ENCODE data around the gene C9orf57. TPM values are rescaled to one million over a fixed set of nuclear protein-coding genes. Genes with fewer than 3 reads are reported as not detected.

C9orf57 gene
- total RNA-seq, 1 donor from 2014 or later: not detected

DNA sequence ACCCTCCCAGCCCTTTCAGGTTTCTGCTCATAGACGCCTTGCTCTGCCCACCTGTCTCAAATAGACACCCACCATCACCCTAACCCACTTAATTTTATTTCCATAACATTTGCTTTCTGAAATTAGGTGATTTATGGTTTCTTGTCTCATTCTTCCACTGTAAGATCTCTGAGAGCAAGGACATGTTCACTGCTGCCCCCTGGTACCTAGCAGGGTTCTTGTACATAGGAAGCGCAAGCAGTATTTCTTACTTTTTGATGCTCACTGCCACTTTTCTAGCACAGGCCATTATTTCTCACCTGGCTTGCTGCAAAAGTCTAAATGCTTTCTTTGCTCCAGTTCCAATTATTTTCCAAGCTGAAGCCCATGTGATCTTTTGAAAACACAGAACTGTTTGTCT, 16.8 kb downstream of the C9orf57 start:
- Histone ChIP-seq H3K4me1 (peaks cover 10% of the 10 kb centered on the region), H3K4me3 (no peak overlapping the region), H3K36me3 (no peaks in the 10 kb centered on the region), H3K27me3 (ENCODE audit: low read depth) (no peaks in the 10 kb centered on the region), H3K9me3 (no peaks in the 10 kb centered on the region), H3K27ac (no peak overlapping the region)
- TF ChIP-seq, protein P1, sequence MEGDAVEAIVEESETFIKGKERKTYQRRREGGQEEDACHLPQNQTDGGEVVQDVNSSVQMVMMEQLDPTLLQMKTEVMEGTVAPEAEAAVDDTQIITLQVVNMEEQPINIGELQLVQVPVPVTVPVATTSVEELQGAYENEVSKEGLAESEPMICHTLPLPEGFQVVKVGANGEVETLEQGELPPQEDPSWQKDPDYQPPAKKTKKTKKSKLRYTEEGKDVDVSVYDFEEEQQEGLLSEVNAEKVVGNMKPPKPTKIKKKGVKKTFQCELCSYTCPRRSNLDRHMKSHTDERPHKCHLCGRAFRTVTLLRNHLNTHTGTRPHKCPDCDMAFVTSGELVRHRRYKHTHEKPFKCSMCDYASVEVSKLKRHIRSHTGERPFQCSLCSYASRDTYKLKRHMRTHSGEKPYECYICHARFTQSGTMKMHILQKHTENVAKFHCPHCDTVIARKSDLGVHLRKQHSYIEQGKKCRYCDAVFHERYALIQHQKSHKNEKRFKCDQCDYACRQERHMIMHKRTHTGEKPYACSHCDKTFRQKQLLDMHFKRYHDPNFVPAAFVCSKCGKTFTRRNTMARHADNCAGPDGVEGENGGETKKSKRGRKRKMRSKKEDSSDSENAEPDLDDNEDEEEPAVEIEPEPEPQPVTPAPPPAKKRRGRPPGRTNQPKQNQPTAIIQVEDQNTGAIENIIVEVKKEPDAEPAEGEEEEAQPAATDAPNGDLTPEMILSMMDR (IDR thresholded peaks at IDR 0.05): no peak
- intact Hi-C loops (cut with DNase I): no loop called here
- ATAC-seq: no peak
- DNase-seq: no peak

DNA sequence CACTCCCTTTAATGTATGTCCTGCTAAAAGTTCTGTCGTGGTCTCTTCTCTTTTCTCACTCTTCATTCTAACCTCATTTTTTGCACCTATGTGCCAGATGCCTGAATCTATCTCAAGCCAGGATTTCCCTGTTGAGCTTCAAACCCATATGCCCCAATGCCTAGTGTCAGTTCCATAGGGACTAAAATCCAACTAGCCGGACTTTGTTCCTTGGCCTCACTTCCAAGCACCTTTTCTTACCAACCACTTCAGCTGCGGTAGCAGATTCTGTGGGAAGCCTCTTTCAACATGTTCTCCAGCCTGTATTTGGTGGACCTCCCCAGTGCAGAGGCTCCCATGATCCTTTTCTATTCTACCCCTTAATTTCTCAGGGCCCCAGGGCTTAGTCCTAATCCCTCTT, 17.5 kb downstream of the C9orf57 start:
- no peak for DNase-seq
- no peaks in the 10 kb centered on the region for H3K9me3 ChIP-seq
- H3K4me1 ChIP-seq: peaks cover 10% of the 10 kb centered on the region
- no peak overlapping the region for H3K4me3 ChIP-seq
- ATAC-seq: no peak
- TF ChIP-seq, protein P1 (IDR thresholded peaks at IDR 0.05): no peak
- intact Hi-C loops (cut with DNase I): no loop called here
- H3K27me3 ChIP-seq (ENCODE audit: low read depth): no peaks in the 10 kb centered on the region
- no peak overlapping the region for H3K27ac ChIP-seq
- H3K36me3 ChIP-seq: no peaks in the 10 kb centered on the region

GRCh38 chr9:72041775-72042194, 18.6 kb downstream of the C9orf57 start:
- Histone ChIP-seq H3K4me3 (no peak overlapping the region), H3K27ac (no peak overlapping the region)

DNA sequence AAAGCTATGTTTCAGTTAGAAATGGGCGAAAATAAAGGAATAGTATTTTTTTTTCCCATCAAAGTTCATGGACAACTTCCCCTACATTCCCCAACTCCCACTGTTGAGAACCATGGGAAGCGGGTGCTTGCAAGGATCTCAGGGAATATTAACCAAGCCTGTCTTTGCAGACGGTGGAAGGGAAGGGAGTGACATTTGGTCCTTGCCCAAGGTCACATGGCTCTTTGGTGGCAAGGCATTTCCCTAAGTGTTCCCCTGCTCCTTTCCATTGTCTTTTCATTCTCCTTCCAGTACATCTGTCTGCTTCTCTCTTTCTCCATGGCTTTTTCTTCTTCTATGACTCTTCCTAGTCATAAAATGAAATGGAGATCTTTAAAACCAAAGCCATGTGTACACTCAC, 19.0 kb downstream of the C9orf57 start:
- ATAC-seq (no peak), DNase-seq (no peak)
- Histone ChIP-seq H3K4me1 (peaks cover 10% of the 10 kb centered on the region), H3K4me3 (no peak overlapping the region), H3K36me3 (no peaks in the 10 kb centered on the region), H3K27ac (no peak overlapping the region), H3K9me3 (no peaks in the 10 kb centered on the region), H3K27me3 (ENCODE audit: low read depth) (no peaks in the 10 kb centered on the region)
- intact Hi-C loops (cut with DNase I): no loop called here
- TF ChIP-seq, protein P1 (IDR thresholded peaks at IDR 0.05): no peak

More at GRCh38 chr9:72041775-72042194, 18.6 kb downstream of the C9orf57 start:
- peaks cover 10% of the 10 kb centered on the region for H3K4me1 ChIP-seq
- no peaks in the 10 kb centered on the region for H3K27me3 ChIP-seq (ENCODE audit: low read depth)
- DNase-seq (peak; percentile 73), ATAC-seq (peak; percentile 56 to 69)
- intact Hi-C loops (cut with DNase I): no loop called here
- H3K9me3 ChIP-seq: no peaks in the 10 kb centered on the region
- TF ChIP-seq, protein P1 (IDR thresholded peaks at IDR 0.05): no peak
- no peaks in the 10 kb centered on the region for H3K36me3 ChIP-seq

- Histone ChIP-seq H3K36me3 (no peaks in the 10 kb centered on the region), H3K4me3 (no peak overlapping the region), H3K27me3 (ENCODE audit: low read depth) (no peaks in the 10 kb centered on the region), H3K9me3 (no peaks in the 10 kb centered on the region), H3K4me1 (peaks cover 10% of the 10 kb centered on the region), H3K27ac (no peak overlapping the region)
- intact Hi-C loops (cut with DNase I): loop anchor here (5.0 kb wide), 1 partner anchor 228 kb away; no protein-coding TSS in a partner anchor
- ATAC-seq (no peak), DNase-seq (no peak)
- TF ChIP-seq, protein P1 (IDR thresholded peaks at IDR 0.05): no peak
These were observed 20.9 kb downstream of the C9orf57 start for GRCh38 chr9:72039532-72039931.
